ENCODE measurements around the gene CC2D2A.

Gene CC2D2A

GRCh38 chr4:15521442-15522039, 51.9 kb downstream of the CC2D2A start:
- DNase-seq, result no peak

DNA sequence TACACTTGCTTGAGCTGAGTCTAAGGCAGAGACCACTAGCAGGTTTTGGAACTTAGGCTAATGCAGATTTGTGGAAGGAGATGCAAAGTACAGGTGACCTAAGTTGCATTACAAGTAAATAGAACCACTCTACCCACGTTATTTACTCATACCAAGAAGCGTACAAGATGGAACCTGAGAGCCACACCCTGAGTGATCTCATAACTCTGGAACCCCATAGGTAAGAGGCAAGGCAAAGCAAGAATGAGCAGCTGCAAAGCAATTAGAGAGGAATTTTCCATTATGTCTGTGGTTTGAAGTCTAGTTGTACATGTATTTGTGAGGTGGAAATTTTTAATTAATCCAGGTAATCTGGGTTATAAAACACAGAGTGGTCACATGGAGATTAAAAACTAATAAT, 55.4 kb downstream of the CC2D2A start:
- no peak for DNase-seq

- no peak for DNase-seq
Measured at GRCh38 chr4:15526924-15527592, 57.4 kb downstream of the CC2D2A start.

GRCh38 chr4:15531792-15532191, 62.1 kb downstream of the CC2D2A start:
- DNase-seq, result no peak

GRCh38 chr4:15533817-15534216, 64.1 kb downstream of the CC2D2A start:
- no peak for DNase-seq

- DNase-seq, result no peak
Measured at GRCh38 chr4:15535599-15535998, 65.9 kb downstream of the CC2D2A start.

DNA sequence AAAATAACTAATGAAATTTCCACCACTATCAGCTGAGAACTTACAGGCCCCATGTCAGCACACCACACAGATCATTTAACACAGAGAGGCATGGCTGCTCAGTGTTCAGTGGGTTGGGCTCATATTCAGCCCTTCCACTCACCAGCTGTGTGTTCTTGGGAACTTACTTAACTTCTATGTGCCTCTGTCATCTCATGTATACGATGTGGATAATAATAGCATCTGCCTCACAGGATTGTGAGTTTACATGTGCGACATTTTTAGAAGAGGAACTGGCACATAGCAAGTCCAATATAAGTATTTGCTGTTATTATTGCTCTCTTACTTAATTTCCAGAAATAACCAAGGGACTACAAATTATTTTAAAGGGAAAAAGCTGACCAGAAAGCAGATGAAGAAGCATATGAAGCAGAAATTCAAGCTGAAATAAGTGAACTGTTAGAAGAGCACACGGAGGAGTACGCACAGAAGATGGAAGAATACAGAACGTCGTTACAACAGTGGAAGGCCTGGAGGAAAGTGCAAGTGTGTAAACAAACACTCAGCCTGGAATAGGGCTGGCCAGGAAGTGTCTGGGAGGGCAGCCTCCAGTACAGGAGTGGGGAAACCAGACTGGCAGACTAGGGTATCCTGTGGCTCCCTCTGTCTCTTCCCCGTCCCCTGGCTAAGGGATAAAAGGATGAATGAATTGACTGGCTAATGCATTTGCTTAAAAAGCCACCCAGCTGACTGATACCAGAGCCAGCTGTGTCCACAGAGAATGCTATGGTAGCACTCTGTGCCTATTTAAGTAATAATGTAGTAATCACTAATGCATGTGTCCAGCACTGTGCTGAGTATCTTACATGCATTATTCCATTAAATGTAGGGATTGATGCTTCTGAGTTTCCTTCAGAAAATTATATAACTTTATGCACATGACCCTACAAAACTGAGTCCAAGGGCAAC, 67.1 kb downstream of the CC2D2A start:
- no peak for DNase-seq

DNA sequence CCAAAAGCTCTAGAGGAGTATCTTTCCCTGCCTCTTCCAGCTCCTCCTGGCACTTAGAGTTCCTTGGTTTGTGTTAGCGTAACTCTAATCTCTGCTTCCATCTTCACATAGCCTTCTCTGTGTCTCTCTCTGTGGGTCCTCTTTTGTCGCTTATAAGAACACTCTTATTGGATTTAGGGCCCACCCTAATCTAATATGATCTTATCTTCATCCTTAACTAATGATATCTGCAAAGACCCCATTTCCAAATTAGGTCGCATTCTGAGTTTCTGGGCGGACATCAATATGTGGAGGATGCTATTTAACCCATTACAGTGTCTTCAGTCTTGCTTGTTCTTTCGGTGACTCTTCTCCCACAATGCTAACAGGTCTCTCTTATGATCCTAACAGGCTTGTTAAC, 72.3 kb downstream of the CC2D2A start:
- no peak for DNase-seq

- DNase-seq, result no peak
Measured at GRCh38 chr4:15542760-15543159, 73.1 kb downstream of the CC2D2A start.

DNA sequence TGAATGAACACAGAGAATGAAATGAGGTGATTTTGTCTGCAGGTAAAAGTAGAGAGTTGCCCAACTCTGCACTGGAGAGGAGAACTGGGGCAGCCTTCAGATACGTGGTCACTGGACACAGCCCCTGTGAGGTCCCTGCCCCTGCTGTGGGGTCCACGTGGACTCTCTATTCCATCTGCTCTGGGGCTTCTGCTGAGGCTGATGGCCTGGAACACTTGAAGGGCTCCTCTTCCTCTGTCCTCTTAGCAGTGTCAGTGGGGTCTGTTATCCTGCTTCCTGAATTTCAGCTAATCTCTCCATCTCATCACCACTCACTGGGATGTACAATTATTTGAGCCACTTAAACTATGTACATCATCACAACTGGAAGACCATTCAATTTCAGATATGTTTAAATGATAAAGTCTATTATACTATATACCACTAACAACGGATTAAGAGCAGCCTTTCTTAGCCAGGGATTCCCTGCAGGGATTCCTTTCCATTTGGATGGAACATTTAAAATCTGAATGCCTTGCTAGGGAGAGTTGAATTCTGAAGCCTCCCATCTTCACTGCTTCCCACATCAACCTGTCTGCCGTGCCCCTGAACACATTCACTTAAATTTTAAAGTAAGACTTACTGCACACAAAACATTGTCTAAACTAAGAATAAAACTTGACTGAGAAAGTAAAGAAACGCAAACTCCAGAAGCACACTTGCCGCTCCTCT, 74.0 kb downstream of the CC2D2A start:
- no peak for DNase-seq

DNA sequence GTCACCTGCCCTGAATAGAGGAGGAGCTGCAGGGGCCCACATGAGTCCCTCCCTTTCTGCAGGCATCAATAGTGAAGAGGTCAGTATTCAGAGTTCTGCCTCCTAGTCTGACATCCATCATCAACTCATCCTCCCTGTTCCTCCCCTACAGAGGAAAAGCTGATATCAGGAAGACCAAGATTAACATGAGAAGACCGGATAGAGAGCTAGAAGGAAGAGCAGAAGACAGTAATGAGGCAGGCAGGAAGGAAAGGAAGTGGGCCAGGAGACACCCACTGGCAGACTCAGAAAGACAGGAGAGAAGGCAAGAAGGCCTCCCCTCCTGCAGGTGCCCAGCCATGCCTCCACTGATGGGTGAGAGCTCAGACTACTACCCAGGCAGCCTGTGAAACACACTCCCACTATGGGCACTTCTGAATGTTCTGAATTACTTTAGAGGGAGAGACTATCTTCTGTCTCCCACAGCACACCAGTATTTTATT, 74.6 kb downstream of the CC2D2A start:
- DNase-seq, result no peak

GRCh38 chr4:15545371-15545770, 75.7 kb downstream of the CC2D2A start:
- DNase-seq, result no peak

DNA sequence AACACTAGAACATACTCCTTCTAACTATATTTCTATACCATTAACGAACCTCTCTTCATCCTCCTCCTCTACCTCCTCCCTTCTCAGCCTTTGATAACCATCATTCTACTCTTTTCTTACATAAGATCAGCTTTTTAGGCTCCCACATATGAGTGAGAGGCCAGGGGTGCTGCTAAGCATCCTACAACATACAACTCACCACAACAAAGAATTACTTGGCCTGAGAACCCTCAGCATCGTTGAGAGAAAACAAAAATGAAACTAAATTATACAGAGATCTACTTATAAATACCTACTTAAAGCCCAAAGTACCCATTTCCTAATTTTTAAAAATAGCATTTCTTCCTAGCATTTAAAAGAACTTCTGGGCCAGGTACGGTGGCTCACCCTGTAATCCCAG, 77.7 kb downstream of the CC2D2A start:
- DNase-seq, result no peak

DNA sequence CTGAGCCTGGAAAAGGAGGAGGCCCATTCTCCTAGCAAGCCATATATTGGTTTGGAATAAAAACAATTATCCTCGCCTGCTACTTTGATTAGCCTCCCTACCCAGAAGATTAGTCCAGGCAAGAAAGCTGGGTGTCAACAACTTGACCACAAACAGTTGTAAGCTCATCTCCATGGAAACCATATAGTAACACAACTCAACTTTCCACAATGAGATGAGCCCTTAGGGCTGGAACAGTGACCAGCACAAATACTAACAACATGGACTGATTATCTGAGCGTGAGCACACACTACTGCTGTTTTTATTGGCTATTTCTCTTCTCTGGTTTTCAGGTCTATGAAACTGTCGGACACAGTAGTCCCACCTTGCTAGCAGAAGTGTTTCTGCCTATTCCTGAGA, 80.8 kb downstream of the CC2D2A start:
- no peak for DNase-seq

- DNase-seq, result no peak
Measured at GRCh38 chr4:15551740-15552446, 82.2 kb downstream of the CC2D2A start.

DNA sequence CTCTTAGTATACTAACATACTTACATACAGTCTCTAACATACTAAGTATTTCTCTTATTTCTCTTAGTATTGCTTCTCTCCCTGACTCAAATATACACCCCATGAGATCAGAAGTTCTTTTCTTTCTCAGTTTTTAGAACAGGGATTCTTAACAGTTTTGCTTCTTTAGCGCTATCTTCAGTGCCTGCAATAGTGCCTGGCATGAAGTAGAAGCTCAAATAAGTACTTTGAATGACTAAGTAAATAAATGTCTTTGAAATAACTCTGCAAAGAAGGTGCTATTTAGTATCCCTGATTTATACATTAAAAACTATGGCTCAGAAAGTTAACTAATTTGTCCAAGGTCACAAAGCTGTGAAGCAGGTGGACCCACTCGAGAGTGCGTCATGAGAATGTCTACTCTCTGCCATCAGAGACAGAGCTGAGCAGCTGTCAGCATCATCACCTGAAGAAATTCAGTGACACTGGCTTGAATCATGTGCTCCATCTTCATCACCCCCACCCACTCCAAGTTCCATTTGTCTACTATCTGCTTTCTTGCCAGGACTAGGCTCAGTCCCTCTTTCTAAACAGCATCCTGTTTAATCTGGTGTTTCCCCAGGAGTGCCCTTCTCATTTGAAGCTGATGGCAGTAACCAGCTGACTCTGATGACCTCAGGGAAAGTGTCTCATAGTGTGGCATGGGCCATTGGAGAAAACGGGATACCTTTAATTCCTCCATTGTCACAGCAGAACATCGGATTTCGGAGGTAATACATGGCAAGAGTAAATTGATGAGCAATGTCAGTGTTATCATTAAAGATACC, 83.1 kb downstream of the CC2D2A start:
- DNase-seq, result no peak

GRCh38 chr4:15556511-15557092, 86.9 kb downstream of the CC2D2A start:
- DNase-seq, result no peak

GRCh38 chr4:15557786-15558550, 88.3 kb downstream of the CC2D2A start:
- no peak for DNase-seq

DNA sequence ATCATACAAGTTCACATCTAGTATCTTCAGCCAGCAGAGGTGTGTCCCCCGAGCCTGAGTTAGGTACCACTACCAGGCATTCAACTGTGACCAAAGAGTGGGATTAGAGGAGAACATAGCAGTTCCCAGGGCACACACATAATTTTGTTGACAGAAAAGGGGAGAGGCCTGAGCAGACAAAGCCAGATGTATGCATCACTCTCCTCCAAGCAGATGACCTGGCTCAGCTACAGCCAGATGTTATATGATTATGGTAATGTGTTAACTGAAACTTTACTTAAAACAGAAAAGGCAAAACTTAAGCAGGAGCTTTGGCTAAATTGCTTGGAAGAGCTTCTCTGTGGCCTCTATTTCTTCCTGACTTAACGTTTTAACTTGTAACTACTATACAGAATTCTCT, 88.9 kb downstream of the CC2D2A start:
- DNase-seq, result no peak

- no peak for DNase-seq
Measured at GRCh38 chr4:15562114-15562513, 92.4 kb downstream of the CC2D2A start.
